IPS-NIHi11 (cell line): ENCODE measurements around the gene PCSK2.
A peak's percentile ranks its signal among the peaks of the same experiment; 100 is the strongest.

Source experiments
- DNase-seq: peaks from one replicate; pipeline ENCODE4 v3.0.0; 2012; ENCODE audit warnings: mixed read lengths, low spot score

Gene PCSK2

DNA sequence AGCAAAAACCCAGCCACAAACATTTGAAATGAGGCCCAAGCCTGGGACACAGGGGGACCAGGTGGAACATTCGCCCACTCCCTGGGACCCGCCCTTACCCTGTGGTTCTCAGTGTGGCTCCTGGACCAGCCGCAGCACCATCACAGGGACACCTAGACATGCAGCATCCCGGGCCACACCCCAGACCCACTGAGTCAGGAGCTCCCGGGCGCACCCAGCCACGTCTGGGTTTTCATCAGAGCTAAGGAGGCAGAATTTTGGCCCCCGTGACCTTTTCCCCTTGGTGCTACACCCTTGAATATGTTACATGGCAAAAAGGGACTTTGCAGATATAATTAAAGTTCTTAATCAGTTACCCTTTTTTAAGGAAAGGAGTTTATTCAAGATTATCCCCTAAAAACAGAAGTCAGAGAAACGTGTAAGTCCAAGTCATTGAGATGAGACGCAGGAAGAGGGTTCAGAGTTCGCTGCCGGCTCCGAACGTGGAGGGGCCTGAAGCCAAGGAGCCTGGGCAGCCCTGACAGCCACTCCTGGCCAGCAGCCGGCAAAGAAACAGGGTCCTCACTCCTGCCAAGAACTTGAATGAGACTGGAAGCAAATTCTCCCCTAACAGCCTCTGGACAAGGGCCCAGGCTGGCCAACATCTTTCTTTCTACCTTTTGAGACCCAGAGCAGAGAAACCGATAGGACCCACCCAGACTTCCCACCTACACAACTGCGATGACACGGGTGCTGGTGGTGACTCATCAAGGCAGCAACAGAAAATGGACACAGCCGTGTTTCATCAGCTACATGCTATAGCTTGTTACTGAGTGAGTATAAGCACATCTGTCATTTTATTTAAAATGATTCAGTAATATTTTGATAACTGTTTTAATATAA, 279.0 kb downstream of the PCSK2 start:
- DNase-seq = no peak

DNA sequence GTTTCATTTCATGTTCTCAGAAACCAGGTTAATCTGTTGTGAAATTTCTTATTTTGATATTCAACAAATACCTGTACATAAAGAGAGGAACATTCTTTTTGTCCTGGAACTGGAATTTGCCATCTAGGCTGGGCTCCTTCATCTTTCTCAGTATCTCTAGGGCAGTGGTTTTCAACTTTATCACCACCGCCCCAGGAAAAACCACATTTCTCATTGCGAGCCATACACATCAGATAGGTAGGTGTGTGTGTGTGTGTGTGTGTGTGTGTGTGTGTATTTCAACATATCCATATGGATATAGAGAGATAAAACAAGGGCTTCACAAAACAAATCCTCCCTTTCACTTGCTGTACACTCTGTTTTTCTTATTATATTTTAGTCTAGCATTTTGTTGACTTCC, 280.2 kb downstream of the PCSK2 start:
- DNase-seq = no peak

DNA sequence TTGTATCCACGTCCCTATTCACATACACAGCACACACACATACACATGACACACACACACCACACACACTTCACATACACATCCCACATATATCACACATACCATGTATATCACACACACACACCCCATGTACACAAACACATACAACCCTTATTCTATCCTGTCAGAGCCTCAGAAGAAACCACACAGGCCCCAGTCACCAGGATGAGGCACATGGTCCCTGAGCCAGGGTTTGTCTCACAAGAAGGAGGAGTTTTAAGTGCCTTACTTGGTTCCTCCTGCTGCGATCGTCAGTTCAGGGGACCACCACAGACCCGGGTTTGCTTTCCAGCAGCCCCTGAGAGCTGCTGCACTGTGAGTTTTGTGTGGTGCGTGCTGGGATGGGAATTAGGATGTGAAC, 280.7 kb downstream of the PCSK2 start:
- no peak for DNase-seq

DNA sequence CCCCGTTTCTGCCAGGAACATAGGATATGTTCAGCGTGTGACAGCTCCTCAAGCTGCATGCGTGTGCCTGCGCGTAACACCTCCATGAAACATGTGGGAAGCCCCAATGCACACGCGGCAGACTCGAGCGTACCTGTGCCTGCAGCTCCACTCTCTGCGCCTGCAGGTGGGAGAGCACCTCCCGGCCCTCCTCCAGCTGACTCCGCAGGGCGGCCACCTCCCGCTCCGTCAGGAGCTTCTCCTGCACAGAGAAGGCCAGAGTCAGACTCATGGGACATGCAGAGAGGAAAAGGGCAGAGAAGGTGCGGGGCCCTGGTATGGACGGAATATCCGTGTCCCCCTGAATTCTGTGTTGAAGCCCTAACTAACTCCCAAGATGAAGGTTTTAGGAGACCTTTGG, 281.9 kb downstream of the PCSK2 start:
- no peak for DNase-seq

DNA sequence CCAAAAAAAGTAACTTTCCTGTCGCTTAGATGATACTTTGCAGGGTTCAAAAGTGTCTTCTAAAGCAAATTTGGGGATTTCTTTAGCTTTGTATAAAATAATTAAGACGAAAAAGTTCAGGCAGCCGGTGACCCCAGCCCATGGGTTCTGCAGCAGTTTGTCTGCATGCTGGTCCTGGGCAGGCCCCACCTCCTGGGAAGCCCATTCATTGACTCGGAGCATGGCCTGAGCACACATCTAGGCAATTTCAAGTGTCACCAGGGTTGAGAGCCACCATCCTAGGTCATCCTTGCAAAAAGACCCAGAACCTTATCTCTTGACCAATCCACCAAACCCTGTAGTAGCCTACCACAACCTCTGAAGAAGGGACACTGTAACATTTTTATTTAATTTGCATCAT, 283.7 kb downstream of the PCSK2 start:
- DNase-seq = no peak

DNA sequence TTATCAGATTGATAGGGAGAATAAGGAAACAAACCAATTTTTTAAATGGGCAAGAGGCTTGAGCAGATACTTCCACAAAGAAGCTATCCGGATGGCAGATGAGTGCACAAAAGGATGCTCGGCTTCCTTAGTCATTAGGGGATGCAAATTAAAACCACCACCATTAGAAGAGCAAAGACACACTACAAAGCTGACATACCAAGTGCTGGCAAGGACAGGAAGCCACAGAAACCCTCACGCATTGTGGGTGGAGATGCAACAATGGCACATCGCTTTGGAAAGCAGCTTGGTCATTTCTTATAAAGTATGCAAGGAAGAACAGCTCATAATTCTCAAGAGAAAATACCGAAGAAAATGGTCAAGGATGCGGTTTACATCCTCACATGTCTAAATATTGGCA, 284.6 kb downstream of the PCSK2 start:
- no peak for DNase-seq

DNA sequence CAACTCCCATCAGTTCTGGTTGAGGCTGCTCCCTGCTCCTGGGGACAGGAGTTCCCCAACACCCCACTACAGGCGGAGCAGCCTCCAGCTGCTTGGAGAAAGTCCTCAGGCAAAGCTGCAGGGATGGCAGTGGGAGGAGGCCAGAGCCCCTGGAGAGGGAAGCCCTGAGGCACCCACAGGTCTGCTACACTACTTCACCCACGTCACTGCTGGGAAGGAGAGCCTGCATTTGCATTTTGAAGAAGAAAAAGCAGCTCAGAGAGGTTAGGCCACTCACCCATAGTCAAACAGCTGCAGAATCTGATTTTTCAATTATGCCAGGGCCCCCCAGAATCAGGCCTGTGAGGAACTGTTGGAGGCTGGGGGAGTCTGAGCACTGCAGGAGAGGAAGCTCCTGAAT, 287.1 kb downstream of the PCSK2 start:
- DNase-seq = no peak

DNA sequence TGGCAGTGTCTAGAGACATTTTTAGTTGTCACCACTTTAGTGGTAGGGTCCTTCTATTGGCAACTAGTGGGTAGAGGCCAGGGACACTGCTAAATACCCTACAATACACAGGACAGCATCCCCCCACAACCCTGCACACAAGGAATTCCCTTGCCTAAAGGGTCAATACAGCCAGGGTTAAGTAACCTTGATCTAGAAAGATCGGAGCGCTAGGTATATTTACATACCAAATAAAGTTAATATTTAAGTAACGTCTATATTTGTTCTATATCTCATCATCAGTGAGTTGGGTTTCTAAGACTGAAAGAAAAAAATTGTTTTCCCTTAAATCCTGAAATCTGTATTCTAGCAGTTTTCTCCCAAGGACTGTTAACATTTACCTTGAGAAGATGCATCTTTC, 288.2 kb downstream of the PCSK2 start:
- no peak for DNase-seq

DNA sequence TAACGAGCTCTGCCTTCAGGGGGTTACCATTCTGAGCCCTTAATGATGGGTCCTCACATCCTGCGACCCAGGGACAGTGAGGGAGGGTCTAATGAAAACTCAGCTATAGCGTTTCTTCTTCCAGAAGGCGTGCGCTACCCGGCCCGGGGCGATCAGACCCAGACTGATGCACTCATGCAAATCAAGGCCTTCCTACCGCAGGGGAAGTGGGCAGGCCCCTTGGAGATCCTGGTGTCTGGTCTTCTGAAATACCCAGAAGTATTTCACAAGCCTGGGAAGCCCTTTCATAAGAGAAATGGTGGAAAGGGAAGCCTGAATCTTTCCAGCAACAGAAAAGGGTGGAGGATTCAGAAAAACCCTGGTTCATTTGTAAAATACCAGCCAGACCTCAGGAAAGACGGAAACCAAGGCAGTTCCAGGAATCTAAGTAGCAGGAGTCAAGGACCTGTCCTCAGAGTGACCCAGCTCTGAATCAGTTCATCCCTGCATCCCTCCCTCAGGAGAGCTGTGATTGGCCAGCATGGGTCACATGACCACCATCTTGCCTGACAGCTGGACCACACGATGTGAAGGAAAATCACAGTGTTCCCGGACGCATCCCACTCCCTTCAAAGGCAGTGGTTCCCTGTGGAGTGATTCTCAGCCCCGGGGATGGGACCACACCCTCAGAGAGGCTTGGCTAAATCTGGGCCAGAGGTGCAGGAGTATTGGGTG, 291.7 kb downstream of the PCSK2 start:
- peak; percentile 68 for DNase-seq

DNA sequence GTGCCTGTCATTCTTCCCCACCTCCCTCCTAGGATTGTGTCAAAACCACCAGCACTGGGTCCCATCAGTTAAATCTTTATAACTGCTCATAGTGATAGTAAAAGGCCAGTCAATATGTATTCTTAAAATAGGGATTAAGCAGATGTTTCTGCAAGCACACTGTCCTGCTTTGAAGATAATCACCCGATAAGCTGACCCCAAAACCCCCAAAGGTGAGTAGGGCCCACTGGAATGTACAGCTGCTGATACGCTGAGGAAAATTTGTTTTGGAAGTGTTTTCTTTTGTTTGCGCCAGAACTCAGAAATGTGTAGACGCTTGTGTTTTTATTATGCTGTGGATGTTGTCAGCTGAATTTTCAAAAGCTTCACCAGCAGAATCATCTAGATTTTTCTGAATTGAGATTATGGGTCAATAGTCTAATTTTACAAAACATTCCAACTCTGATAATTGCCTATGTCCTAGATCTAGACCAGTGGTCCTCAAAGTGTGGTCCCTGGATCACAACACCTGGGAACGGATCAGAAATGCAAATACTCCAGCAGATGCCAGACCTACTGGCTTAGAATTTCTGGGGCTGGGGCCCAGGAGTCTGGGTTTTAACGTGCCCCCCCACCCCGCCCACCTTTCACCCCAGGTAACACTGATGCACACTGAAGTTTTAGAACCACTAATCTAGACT, 292.9 kb downstream of the PCSK2 start:
- no peak for DNase-seq

DNA sequence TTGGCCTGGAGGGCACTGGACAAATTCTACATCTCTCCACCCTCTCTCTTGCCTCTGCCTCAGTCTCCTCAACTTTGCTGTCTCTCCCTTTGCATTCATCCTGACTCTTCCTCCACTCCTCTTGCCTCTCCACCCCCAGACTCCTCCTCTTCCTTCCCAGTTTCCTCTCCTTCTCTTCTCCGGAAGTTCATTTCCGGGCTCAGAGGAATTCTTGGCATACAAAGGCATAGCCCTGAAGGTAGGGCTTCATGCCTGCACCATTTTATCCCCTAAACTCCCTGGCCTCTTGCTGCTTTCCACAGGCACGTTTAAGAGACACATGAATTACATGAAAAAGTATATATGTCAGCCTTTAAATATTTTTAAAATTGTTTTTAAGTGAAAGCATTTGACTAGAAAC, 293.7 kb downstream of the PCSK2 start:
- DNase-seq = no peak

DNA sequence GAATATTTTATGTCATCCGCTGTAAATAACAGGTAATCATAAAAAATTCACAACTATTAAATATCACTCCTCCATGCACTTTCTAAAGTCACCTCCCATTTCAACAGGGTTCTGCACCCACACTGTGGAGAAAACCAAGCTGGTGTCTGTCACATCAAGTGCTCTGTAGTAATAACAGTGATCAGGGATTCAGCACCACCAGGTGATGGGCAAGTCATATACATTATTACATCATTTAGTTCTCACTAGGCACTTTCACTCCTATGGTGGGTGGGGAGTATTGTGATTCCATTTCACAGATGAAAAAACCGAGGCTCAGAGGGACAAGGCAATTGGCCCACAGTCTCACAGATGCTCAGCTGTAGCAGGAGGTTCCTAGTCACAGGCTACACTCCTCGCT, 295.7 kb downstream of the PCSK2 start:
- no peak for DNase-seq

DNA sequence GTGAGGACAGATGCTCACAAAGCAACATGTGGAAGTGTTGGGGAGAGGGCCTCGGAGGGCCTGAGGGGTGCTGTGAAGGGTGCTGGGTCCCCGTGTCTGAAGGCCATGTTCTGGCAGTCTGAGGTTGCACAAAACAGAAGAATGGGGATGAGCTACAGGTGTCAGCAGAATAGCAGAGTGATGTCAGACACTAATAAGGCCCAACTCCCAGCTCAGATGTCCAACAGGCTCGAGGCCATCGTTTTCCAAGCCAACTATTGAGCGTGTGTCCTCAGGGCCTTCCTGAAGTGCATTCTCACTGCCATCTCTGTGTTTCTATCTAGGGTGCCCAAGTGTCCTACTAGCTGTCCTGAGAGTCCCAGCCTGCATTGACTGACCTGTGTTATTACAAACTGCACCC, 296.5 kb downstream of the PCSK2 start:
- no peak for DNase-seq

DNA sequence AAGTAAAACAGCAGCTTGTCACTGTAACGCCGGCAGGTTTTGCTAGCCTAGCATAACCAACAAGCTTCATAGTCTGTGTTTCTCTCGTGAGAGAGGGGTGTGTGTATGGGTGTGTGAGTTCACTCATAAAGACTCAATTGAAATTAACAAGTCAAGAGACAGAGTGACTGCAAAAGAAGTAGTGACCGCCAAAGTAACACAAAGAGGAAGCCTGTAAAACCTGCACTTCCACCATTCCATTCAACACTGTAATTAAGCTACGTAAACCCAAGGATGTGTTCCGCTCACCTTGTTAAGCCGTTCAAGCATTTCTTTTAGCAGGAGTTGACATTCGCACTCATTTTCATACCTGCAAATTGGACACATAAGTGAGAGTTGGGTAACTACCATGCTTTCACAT, 297.7 kb downstream of the PCSK2 start:
- DNase-seq = no peak

DNA sequence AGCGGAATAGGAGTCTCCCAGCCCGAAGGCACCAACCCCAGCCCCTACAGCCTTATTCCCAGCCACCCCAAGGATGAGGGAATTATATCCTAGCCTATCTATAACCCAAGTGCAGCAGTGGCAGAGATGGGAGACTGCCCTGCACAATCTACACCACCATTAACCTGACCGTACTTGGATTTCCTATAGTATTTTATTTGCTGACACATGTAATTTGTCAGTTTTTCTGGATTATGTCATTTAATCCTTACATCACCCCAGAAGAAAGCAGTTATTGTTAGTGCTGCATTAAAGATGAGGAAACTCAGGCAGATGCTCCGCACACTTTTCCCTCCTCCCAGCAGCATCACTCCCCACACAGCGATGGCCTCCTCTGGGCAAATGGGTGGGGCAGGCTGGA, 298.3 kb downstream of the PCSK2 start:
- no peak for DNase-seq

DNA sequence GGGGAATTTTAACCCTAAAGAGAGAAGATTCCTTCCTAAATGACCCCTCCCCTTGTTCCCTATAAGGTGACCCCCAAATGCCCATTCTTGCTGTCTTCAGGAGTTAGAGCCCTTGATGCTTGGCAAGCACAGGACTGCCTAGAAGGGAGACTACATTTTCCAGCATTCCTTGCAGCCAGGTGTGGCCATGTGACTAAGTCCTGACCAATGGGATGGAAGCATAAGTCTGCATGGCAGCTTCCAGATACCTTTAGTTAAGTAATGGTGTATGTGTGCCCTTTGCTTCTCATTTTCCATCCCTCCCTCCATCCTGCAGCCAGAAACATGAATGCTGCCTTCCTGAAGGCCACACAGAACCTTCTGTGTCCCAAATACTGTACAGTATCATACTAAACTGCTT, 298.8 kb downstream of the PCSK2 start:
- DNase-seq = peak; percentile 76

DNA sequence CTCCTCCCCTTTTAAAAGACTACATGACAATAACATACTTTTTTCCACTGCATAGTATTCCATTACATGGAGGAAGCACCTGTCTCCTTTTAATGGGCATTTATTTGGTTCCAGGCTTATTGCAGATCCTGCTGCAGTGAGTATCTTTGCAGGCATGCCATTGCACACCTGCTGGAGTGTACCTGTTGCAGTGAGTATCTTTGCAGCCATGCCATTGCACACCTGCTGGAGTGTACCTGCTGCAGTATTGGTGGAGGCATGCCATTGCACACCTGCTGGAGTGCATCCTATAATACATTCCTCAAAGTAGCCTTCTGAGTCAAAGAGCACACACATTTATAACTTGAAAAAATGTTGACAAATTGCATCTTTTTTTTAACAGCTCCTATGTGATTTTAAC, 302.7 kb downstream of the PCSK2 start:
- DNase-seq = no peak

DNA sequence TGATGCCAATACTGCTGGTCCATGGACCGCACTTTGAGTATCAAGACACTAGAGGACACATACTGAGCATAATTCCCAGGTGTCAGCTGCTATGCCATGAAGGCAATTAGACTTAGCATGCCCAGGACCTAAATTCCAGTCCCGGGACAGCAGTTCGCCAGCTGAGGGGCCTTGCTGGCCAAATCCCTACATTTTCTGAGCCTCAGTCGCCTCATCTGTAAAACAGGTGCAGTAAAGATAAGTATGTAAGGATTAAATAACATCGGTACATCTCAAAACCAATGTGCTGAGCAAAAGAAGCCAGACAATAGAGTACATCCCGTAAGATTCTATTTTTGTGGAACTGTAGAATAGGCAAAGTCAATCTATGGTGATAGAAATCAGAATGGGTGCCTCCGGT, 303.3 kb downstream of the PCSK2 start:
- no peak for DNase-seq

DNA sequence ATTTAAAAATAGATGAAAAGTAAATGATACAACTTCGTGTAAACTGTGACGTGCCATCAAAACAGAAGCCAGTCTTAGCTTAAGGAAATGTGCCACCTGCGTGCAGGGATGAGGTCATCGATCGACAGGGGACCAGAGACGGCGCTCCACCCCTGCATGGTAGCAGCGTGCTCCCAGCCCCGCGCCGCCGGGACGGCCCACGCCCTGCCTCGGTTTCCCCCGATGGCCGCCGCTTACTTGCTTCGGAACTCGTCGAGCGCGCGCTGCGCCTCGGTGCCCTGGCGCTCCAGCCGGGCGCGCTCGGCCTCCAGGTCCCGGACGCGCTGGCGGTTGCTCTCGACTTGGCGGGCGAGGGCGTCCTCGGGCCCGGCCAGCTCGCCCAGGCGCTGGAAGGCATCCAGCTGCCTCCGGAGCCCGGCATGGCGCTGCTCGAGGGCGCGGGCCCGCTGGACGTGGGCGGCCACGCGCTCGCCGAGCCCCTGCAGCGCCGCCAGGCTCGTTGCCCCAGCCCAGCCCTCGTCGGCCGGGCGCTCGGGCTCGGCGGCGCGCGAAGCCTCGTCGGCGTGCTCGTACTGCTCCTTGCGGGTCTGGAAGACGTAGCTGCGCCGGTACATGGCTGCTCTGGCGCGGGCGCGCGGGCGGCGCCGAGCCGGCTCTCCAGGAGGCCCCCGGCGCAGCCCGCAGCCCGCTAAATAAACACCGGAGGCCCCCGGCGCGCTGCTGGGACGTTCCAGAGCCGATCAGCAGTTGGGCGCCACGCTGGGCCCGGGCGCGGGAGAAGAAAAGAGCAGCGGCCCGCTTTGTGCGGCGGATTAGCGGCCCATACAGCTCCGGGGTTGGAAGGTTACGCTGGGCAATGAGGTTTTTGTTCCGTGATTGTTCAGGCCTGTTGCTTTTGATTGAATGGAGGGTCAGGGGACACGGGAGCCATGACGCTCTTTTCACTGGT, 304.1 kb downstream of the PCSK2 start, which contains the start of gene BFSP1:
Gene BFSP1 (minus strand): TSS at position 664 of the 949 bp plus-strand sequence. CDS start 50 bp downstream, at position 614.
- DNase-seq = peak; percentile 77

DNA sequence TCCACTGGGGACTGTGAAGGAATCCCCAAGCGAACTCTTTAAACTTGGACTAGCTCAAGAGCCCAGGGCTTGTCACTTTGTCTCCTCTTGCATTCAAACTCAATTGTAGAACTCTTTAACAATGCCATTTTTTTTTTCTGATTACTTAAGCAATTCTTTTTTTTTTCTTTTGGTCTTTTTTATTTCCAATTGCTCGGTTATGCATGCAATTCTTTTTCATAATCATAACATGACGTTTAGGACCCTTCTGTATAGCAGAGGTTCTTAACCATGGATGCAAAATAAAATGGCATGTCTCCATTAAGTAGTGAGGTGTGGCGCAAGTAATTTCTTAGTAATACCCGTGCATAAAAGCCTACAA, 304.8 kb downstream of the PCSK2 start:
- DNase-seq = no peak

DNA sequence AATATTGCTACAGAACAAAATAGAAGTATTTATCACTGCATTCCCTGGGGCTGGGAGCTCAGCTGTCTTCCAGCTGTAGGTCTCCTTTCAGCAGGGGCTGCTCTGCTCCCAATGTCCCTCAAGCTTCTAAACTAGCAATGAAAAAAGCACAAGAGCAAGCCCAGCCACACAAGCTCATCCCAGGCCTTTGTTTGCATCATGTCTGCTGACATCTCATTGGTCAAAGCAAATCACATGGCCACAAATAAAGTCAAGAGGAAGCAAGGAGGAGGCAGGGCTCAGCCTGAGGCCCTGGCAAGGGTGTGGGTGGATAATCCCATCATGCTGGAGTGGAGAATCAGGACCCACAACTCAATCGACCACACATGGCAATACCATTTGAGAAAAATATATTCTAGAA, 306.6 kb downstream of the PCSK2 start:
- peak; percentile 76 for DNase-seq

DNA sequence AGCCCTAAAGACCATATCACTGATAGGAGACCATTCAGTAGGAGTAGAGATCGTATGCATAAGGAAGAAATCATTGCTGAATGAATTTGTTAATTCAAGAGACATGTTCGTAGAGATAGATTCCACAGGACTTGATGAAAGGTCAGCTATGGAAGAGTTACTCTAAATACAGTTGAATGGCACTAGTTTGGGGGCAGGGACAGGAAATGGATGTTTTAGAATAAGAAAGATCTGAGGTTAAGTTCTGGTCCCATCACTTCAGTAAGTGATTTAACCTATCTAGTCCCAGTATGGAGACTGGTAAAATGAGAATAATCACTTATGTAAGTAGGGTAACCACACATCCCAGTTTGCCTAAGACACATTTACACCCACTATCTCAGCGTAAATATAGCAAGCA, 307.2 kb downstream of the PCSK2 start:
- no peak for DNase-seq
